Spleen (tissue), 11 donors: ENCODE results near the gene MAMLD1. TPM values are rescaled to one million over a fixed set of nuclear protein-coding genes. Genes with fewer than 3 reads are reported as not detected.

Source experiments
- DNase-seq: peaks from one replicate; pipeline ENCODE4 v3.0.0-alpha.2; 2020
- H3K27ac ChIP-seq, 8 donors: fragments of 200-600 bp; sonication (generic) in 7 of 8; 1 replicate in 4 of 8; 2 replicates in 4 of 8; pipeline versions ENCODE4 v1.5.0 to v1.8.0; 2016 to 2021; ENCODE audit warnings: inconsistent platforms in 4 of 8, mild to moderate bottlenecking in 4 of 8, moderate library complexity in 1 of 8
- H3K27me3 ChIP-seq, 7 donors: fragments of 200-600 bp; sonication (generic) in 6 of 7; replicated peaks in 1 of 7; 1 replicate in 4 of 7; 2 replicates in 3 of 7; pipeline versions ENCODE4 v1.5.0 to v1.8.0; 2016 to 2021; ENCODE audit warnings: inconsistent platforms in 3 of 7, mild to moderate bottlenecking in 1 of 7
- H3K36me3 ChIP-seq, 6 donors: fragments of 200-600 bp; sonication (generic) in 5 of 6; 1 replicate in 4 of 6; 2 replicates in 2 of 6; pipeline versions ENCODE4 v1.5.0 to v1.8.0; 2016 to 2021; ENCODE audit warnings: inconsistent platforms in 2 of 6
- H3K4me1 ChIP-seq, 6 donors: fragments of 200-600 bp; sonication (generic) in 5 of 6; 1 replicate in 3 of 6; 2 replicates in 3 of 6; pipeline versions ENCODE4 v1.5.0 to v1.8.0; 2016 to 2021; ENCODE audit warnings: inconsistent platforms in 3 of 6
- H3K4me3 ChIP-seq, 8 donors: fragments of 200-600 bp; sonication (generic) in 7 of 8; 1 replicate in 4 of 8; 2 replicates in 4 of 8; pipeline versions ENCODE4 v1.5.0 to v1.8.0; 2016 to 2021; ENCODE audit warnings: inconsistent platforms in 4 of 8, mild to moderate bottlenecking in 4 of 8, moderate library complexity in 2 of 8
- H3K9me3 ChIP-seq, 8 donors: fragments of 200-600 bp; sonication (generic) in 7 of 8; 1 replicate in 4 of 8; 2 replicates in 4 of 8; pipeline versions ENCODE4 v1.5.0 to v1.8.0; 2016 to 2021; ENCODE audit warnings: inconsistent platforms in 4 of 8
- CTCF ChIP-seq, 11 experiments: fragments of 200-600 bp in 7 of 11; fragments of 450-650 bp in 4 of 11; sonication (generic) in 4 of 11; IDR thresholded peaks in 8 of 11; conservative IDR thresholded peaks in 3 of 11; 1 replicate in 7 of 11; 2 replicates in 4 of 11; pipeline versions ENCODE4 v1.4.0 to v1.8.0; 2016 to 2021; ENCODE audit warnings: antibody characterized with exemption in 11 of 11, inconsistent platforms in 4 of 11, mild to moderate bottlenecking in 1 of 11
- POLR2A ChIP-seq, 3 donors: fragments of 450-650 bp; IDR thresholded peaks; one replicate each; pipeline ENCODE4 v1.5.1; 2017; ENCODE audit warnings: antibody characterized with exemption in 3 of 3, mild to moderate bottlenecking in 1 of 3
- POLR2AphosphoS5 ChIP-seq, 3 donors: sonication (generic); formaldehyde crosslinking; IDR thresholded peaks; one replicate each; pipeline ENCODE4 v1.5.1; 2017; ENCODE audit warnings: antibody characterized with exemption in 3 of 3
- WGBS, 5 donors: extraction: QIAGEN DNeasy Blood & Tissue Kit in 3 of 5; methylation state at CpG; one replicate each; pipeline versions ENCODE4 v1.1.5 to v1.1.7; 2013 to 2018; 5-methylcytosine and 5-hydroxymethylcytosine counted together
- intact Hi-C: fragments of 100-400 bp; cut with DNase I; formaldehyde crosslinking; loops from one replicate; pipeline ENCODE4 v1.15.0; 2023; ENCODE audit warnings: low total_unique reads
- polyA plus RNA-seq, 3 donors: library from polyadenylated mRNA; stranded (reverse); fragments of 200-250 nt; gene quantifications; one replicate each; pipeline ENCODE4 v1.2.1, GENCODE V29; 2013
- total RNA-seq, 7 donors: library from RNA; depleted of rRNA in 3 of 7; stranded (reverse); fragments of >200 nt in 3 of 7; fragmentation: NEBNext Ultra II Directional in 4 of 7; extraction: Animal tissue kit (Norgen Biotek cat#: 25700) in 4 of 7; gene quantifications; one replicate each; pipeline versions ENCODE4 v1.1.0 to v1.2.1, GENCODE V29; 2016 to 2021
- donor health status: healthy with polysubstance abuse.
- donor health status: DM: no; HTN: no; CAD: no; lungs with moderate emphysema.
- donor health status: DM: no; HTN: no; CAD: no.
- donor health status: Bipolar disorder and iron deficiency.
- donor health status: healthy.
- donor health status: DM: no; HTN: no; CAD: no.
- donor health status: DM: yes; HTN: yes; CAD: no.

The MAMLD1 gene
- total and polyA plus RNA-seq, 10 donors: 1.2 to 7.3 (median 3.7) TPM

- H3K27ac ChIP-seq: no peak overlapping the region
- H3K36me3 ChIP-seq: no peaks in the 10 kb centered on the region
- no peaks in the 10 kb centered on the region for H3K27me3 ChIP-seq
- no peak for TF ChIP-seq CTCF (IDR thresholded peaks at IDR 0.05 in 8 of 11, conservative IDR thresholded peaks at IDR 0.05 in 3 of 11)
- TF ChIP-seq POLR2A (IDR thresholded peaks at IDR 0.05): no peak
- no peak for TF ChIP-seq POLR2AphosphoS5 (IDR thresholded peaks at IDR 0.05)
- no peak for DNase-seq
- H3K4me1 ChIP-seq: no peaks in the 10 kb centered on the region
- H3K4me3 ChIP-seq: no peak overlapping the region
- intact Hi-C loops: no loop called here
- WGBS, 5 donors: 69 to 95% (median 86%) methylated on average over 6 of the region's 6 CpGs
- no peaks in the 10 kb centered on the region for H3K9me3 ChIP-seq
Observed at GRCh38 chrX:150489359-150490015, 126.4 kb downstream of the MAMLD1 start.

GRCh38 chrX:150495496-150495895, 132.4 kb downstream of the MAMLD1 start:
- Histone ChIP-seq H3K4me3 (no peak overlapping the region), H3K9me3 (no peaks in the 10 kb centered on the region), H3K27ac (no peak overlapping the region), H3K27me3 (no peaks in the 10 kb centered on the region), H3K4me1 (no peaks in the 10 kb centered on the region), H3K36me3 (no peaks in the 10 kb centered on the region)
- intact Hi-C loops: no loop called here
- no peak for DNase-seq
- 46 to 94% (median 75%) methylated on average over 3 to 4 of the region's 4 CpGs for WGBS, 5 donors
- TF ChIP-seq POLR2AphosphoS5 (IDR thresholded peaks at IDR 0.05) (no peak), CTCF (IDR thresholded peaks at IDR 0.05 in 8 of 11, conservative IDR thresholded peaks at IDR 0.05 in 3 of 11) (no peak), POLR2A (IDR thresholded peaks at IDR 0.05) (no peak)

GRCh38 chrX:150499240-150499639, 136.1 kb downstream of the MAMLD1 start:
- Histone ChIP-seq H3K9me3 (no peaks in the 10 kb centered on the region), H3K4me1 (peaks cover 0 to 6% (median 0%) of the 10 kb centered on the region in 6 donors), H3K4me3 (no peak overlapping the region), H3K36me3 (no peaks in the 10 kb centered on the region), H3K27ac (no peak overlapping the region), H3K27me3 (no peaks in the 10 kb centered on the region)
- TF ChIP-seq POLR2A (IDR thresholded peaks at IDR 0.05) (no peak), POLR2AphosphoS5 (IDR thresholded peaks at IDR 0.05) (no peak), CTCF (IDR thresholded peaks at IDR 0.05 in 8 of 11, conservative IDR thresholded peaks at IDR 0.05 in 3 of 11) (no peak)
- intact Hi-C loops: no loop called here
- 51 to 100% (median 91%) methylated on average over 2 to 3 of the region's 3 CpGs for WGBS, 5 donors
- DNase-seq: no peak

GRCh38 chrX:150502091-150502490, 139.0 kb downstream of the MAMLD1 start:
- DNase-seq: no peak
- TF ChIP-seq CTCF (IDR thresholded peaks at IDR 0.05 in 8 of 11, conservative IDR thresholded peaks at IDR 0.05 in 3 of 11) (no peak), POLR2A (IDR thresholded peaks at IDR 0.05) (no peak), POLR2AphosphoS5 (IDR thresholded peaks at IDR 0.05) (no peak)
- Histone ChIP-seq H3K36me3 (no peaks in the 10 kb centered on the region), H3K4me3 (no peak overlapping the region), H3K27ac (no peak overlapping the region), H3K4me1 (peaks cover 0 to 15% (median 0%) of the 10 kb centered on the region in 6 donors), H3K9me3 (no peaks in the 10 kb centered on the region), H3K27me3 (no peaks in the 10 kb centered on the region)
- 60 to 87% (median 81%) methylated on average over 3 of the region's 3 CpGs for WGBS, 5 donors
- intact Hi-C loops: loop anchor here (10.0 kb wide), 1 partner anchor 83 kb away; no protein-coding TSS in a partner anchor
